Right lobe of liver (tissue), 6 donors: ENCODE results near the gene C9orf152. TPM values are rescaled to one million over a fixed set of nuclear protein-coding genes. Genes with fewer than 3 reads are reported as not detected.
A peak's percentile ranks its signal among the peaks of the same experiment; 100 is the strongest.

Experiments
- ATAC-seq, 4 donors: fragments of 200-7000 bp; cut with Tn5 transposase; one replicate each; pipeline ENCODE4 v1.9.1; 2020; ENCODE audit warnings: mild to moderate bottlenecking in 4 of 4, moderate library complexity in 4 of 4
- DNase-seq, 3 donors: peaks; one replicate each; pipeline ENCODE4 v3.0.0-alpha.2; 2020
- H3K27ac ChIP-seq, 3 donors: fragments of 200-600 bp; one replicate each; pipeline ENCODE4 v1.8.0; 2022
- H3K27me3 ChIP-seq, 2 donors: fragments of 200-600 bp; one replicate each; pipeline ENCODE4 v1.8.0; 2022
- H3K36me3 ChIP-seq, 4 donors: fragments of 200-600 bp; sonication (generic) in 1 of 4; one replicate each; pipeline versions ENCODE4 v1.5.1 to v1.8.0; 2017 to 2022; ENCODE audit warnings: control low read depth in 1 of 4
- H3K4me1 ChIP-seq, 4 donors: fragments of 200-600 bp; sonication (generic) in 1 of 4; one replicate each; pipeline versions ENCODE4 v1.5.1 to v1.8.0; 2017 to 2022; ENCODE audit warnings: control low read depth in 1 of 4
- H3K4me3 ChIP-seq, 3 donors: fragments of 200-600 bp; one replicate each; pipeline ENCODE4 v1.8.0; 2022
- H3K9me3 ChIP-seq, 4 donors: fragments of 200-600 bp; sonication (generic) in 1 of 4; one replicate each; pipeline versions ENCODE4 v1.5.1 to v1.8.0; 2017 to 2022; ENCODE audit warnings: control low read depth in 1 of 4
- CTCF ChIP-seq, 4 donors: fragments of 200-600 bp in 3 of 4; fragments of 450-650 bp in 1 of 4; IDR thresholded peaks; one replicate each; pipeline versions ENCODE4 v1.5.1 to v1.8.0; 2016 to 2022; ENCODE audit warnings: antibody characterized with exemption in 4 of 4, mild to moderate bottlenecking in 2 of 4
- POLR2A ChIP-seq: fragments of 450-650 bp; IDR thresholded peaks from one replicate; pipeline ENCODE4 v1.6.1; 2017; ENCODE audit warnings: antibody characterized with exemption, mild to moderate bottlenecking
- WGBS: methylation state at CpG from one replicate; pipeline ENCODE4 v1.1.6; 2018; ENCODE audit warnings: low coverage, low lambda C conversion rate; ENCODE audit not compliant: insufficient coverage; ENCODE audit errors: missing lambda C conversion rate; 5-methylcytosine and 5-hydroxymethylcytosine counted together
- intact Hi-C, 2 donors: fragments of 100-400 bp; cut with DNase I; formaldehyde crosslinking; loops; one replicate each; pipeline versions ENCODE4 v1.11.2 to v1.14.1; 2022
- total RNA-seq, 6 experiments: library from RNA; depleted of rRNA in 2 of 6; stranded (reverse); fragments of >200 nt in 2 of 6; fragmentation: NEBNext Ultra II Directional in 3 of 6; extraction: Animal tissue kit (Norgen Biotek cat#: 25700) in 3 of 6; gene quantifications; one replicate each; pipeline versions ENCODE4 v1.1.0 to v1.2.4, GENCODE V29; 2016 to 2023
- donor health status: DM: no; HTN: yes; CAD: no.
- donor health status: DM: no; HTN: no; CAD: no.
- donor health status: DM: no; HTN: no; CAD: no.
- donor health status: DM: no; HTN: yes; CAD: no.
- donor health status: DM: no; HTN: yes; CAD: no.

The C9orf152 gene
- total RNA-seq, 6 experiments from 2014 or later: 0.06 to 3.5 (median 0.74) TPM; not detected in 2

- Histone ChIP-seq H3K9me3 (no peaks in the 10 kb centered on the region), H3K4me1 (peaks cover 0 to 8% (median 1%) of the 10 kb centered on the region in 4 donors), H3K36me3 (no peaks in the 10 kb centered on the region), H3K27ac (no peak overlapping the region), H3K4me3 (no peak overlapping the region), H3K27me3 (no peaks in the 10 kb centered on the region)
- WGBS: 62% methylated on average over 7 of the region's 7 CpGs
- ATAC-seq (peak; percentile 86 to 92 (median 90)), DNase-seq (peak in 1 of 3 donors; percentile 76)
- intact Hi-C loops: no loop called here
- TF ChIP-seq CTCF (IDR thresholded peaks at IDR 0.05) (peak; percentile 74 to 92 (median 86)), POLR2A (no peak)
These were observed 24.5 kb downstream of the C9orf152 start for GRCh38 chr9:110183208-110184145.

DNA sequence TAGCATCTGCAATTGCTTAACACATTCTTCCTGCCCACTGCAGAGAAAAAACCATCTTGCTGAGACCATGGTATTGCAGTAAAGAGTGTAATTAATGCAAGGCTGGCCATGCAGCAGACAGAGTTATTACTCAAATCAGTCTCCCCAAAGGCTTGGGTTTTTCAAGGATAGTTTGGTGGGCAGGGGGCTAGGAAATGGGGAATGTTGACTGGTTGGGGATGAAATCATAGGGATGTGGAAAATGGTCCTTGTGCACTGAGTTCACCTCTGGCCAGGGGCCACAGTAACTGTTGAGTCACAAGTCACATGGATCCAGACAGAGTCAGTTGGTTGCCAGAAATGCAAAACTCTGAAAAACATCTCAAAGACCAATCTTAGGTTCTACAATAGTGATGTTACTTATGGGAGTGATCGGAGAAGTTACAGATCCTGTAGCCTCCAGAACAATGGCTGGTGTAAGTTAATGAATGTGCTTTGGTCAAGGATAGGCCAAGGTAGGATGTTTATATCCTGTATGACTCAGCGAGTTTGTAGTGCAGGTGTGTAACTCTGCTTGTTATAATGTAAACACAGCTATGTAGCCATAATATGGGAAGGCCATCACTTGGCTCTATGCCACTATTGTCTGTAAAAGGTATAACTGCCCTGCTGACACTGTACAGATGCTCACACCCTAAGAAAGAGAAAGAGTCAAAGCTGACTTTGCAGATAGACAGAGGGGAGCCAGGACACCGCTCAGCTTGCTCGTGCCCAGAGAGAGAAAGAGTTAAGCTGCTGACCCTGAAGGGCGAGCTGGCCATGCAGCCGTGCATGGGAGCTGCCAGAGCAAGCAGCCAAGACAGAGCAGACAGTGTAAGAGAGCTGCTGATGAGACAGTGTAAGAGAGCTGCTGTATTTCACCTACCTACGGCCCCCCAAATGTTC is 27.2 kb downstream of the C9orf152 start:
- WGBS: 72% methylated on average over 6 of the region's 7 CpGs
- DNase-seq (peak in 1 of 3 donors; percentile 32), ATAC-seq (peak in 2 of 4 donors; percentile 45 to 61)
- TF ChIP-seq CTCF (IDR thresholded peaks at IDR 0.05): no peak
- TF ChIP-seq POLR2A: no peak
- Histone ChIP-seq H3K27me3 (no peaks in the 10 kb centered on the region), H3K36me3 (no peaks in the 10 kb centered on the region), H3K4me3 (no peak overlapping the region), H3K9me3 (no peaks in the 10 kb centered on the region), H3K4me1 (peaks cover 0 to 5% (median 0%) of the 10 kb centered on the region in 4 donors), H3K27ac (no peak overlapping the region)
- intact Hi-C loops: no loop called here

DNA sequence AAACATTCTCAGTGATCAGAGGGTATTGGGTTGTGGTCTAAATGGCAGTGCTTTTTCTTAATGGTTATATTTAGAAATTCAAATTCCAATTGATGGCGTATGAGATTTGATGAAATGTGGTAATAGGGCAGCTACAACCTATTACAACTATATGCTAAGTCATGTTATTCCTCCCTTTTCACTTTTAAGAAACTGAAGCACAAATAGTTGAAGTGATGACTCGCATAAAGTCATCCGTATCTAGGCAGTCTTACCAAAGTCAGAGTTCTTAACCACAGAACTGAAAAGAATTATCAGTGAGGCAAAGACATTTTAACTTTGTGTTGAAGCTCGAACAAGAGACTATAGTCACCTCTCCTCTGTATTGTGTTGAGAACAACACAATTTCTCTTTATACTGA is 28.2 kb downstream of the C9orf152 start:
- ATAC-seq: no peak
- WGBS: 73% methylated on average over 4 of the region's 4 CpGs

More for the DNA sequence above, 28.2 kb downstream of the C9orf152 start:
- Histone ChIP-seq H3K36me3 (no peaks in the 10 kb centered on the region), H3K4me3 (no peak overlapping the region), H3K27ac (no peak overlapping the region), H3K9me3 (no peaks in the 10 kb centered on the region), H3K4me1 (peaks cover 0 to 5% (median 0%) of the 10 kb centered on the region in 4 donors), H3K27me3 (no peaks in the 10 kb centered on the region)
- no peak for TF ChIP-seq CTCF (IDR thresholded peaks at IDR 0.05)
- no peak for TF ChIP-seq POLR2A
- intact Hi-C loops: no loop called here
- no peak for DNase-seq
